Pancreas (tissue), 10 donors: ENCODE data around the gene NUP210. TPM values are rescaled to one million over a fixed set of nuclear protein-coding genes. Genes with fewer than 3 reads are reported as not detected.
A peak's percentile ranks its signal among the peaks of the same experiment; 100 is the strongest.

Experiments
- ATAC-seq, 4 donors: fragments of 200-7000 bp; cut with Tn5 transposase; one replicate each; pipeline versions ENCODE4 v1.8.0 to v1.9.1; 2020; ENCODE audit warnings: mild to moderate bottlenecking in 4 of 4, moderate library complexity in 4 of 4
- DNase-seq, 6 donors: peaks; one replicate each; pipeline ENCODE4 v3.0.0-alpha.2; 2020
- FAIRE-seq: peaks from 2 replicates; lab custom pipeline; 2012; peaks lifted over from hg19 to GRCh38; lab: Jason Lieb, UNC
- H3K27ac ChIP-seq, 4 donors: fragments of 200-600 bp; sonication (generic); 1 replicate in 3 of 4; 2 replicates in 1 of 4; pipeline versions ENCODE4 v1.5.0 to v1.8.0; 2020
- H3K27me3 ChIP-seq, 4 donors: fragments of 200-600 bp; one replicate each; pipeline ENCODE4 v1.8.0; 2021
- H3K36me3 ChIP-seq, 3 donors: fragments of 200-600 bp; sonication (generic) in 1 of 3; one replicate each; pipeline versions ENCODE4 v1.5.0 to v1.8.0; 2020 to 2021
- H3K4me1 ChIP-seq, 3 donors: fragments of 200-600 bp; one replicate each; pipeline ENCODE4 v1.8.0; 2021
- H3K4me3 ChIP-seq, 4 donors: fragments of 200-600 bp; sonication (generic) in 2 of 4; one replicate each; pipeline versions ENCODE4 v1.5.0 to v1.8.0; 2020 to 2021
- H3K9me3 ChIP-seq, 4 donors: fragments of 200-600 bp; one replicate each; pipeline ENCODE4 v1.8.0; 2021
- CTCF ChIP-seq, 4 donors: fragments of 200-600 bp; sonication (generic) in 3 of 4; IDR thresholded peaks; one replicate each; pipeline versions ENCODE4 v1.5.0 to v1.8.0; 2021; ENCODE audit warnings: antibody characterized with exemption in 4 of 4
- WGBS, 2 donors: extraction: QIAGEN DNeasy Blood & Tissue Kit; methylation state at CpG; one replicate each; pipeline ENCODE4 v1.1.7; 2013; 5-methylcytosine and 5-hydroxymethylcytosine counted together
- intact Hi-C, 3 donors: fragments of 100-400 bp; cut with DNase I; formaldehyde crosslinking; loops; one replicate each; pipeline versions ENCODE4 v1.11.1 to v1.14.2; 2022
- polyA plus RNA-seq, 2 donors: library from polyadenylated mRNA; stranded (reverse); fragments of 200-250 nt; gene quantifications; one replicate each; pipeline ENCODE4 v1.2.3, GENCODE V29; 2013
- total RNA-seq, 6 donors: library from RNA; stranded (reverse); fragmentation: NEBNext Ultra II Directional in 4 of 6; extraction: Animal tissue kit (Norgen Biotek cat#: 25700) in 4 of 6; gene quantifications; one replicate each; pipeline versions ENCODE4 v1.2.1 to v1.2.4, GENCODE V29; 2021 to 2023
- donor health status: healthy with polysubstance abuse.
- donor health status: DM: no; HTN: no; CAD: no; lungs with moderate emphysema.
- donor health status: DM: no; HTN: no; CAD: no.
- donor health status: control.
- donor health status: control.
- donor health status: Bipolar disorder and iron deficiency.
- donor health status: DM: yes; HTN: yes; CAD: no.
- donor health status: DM: no; HTN: no; CAD: no.
- donor health status: DM: no; HTN: no; CAD: no.
- donor health status: DM: yes; HTN: yes; CAD: no.

NUP210 gene
- total and polyA plus RNA-seq, 8 donors: 7.6 to 12.5 (median 9.8) TPM

DNA sequence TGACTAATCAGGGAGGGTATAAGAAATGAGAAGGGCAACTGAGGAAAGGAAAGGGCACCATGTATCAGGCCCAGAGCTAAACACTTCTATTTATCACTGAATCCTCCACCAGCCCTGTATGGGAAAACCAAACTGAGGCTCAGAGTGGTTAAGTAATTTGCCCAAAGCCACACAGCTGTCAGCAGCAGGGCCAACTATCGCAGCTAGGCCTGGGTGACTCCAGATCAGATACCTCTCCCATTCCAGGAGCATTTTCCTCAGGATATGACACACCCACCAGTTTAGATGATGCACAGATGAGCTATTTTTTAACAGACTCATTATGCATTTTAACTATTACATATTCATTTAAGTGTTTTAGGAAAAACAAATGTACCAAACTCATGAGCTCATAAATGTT lies 14.5 kb downstream of the NUP210 start:
- WGBS, 2 donors: 96 to 100% methylated on average over 1 of the region's 1 CpG
- no peaks in the 10 kb centered on the region for H3K9me3 ChIP-seq
- no peak for TF ChIP-seq CTCF (IDR thresholded peaks at IDR 0.05)
- ATAC-seq (no peak), DNase-seq (no peak), FAIRE-seq (no peak)
- H3K27me3 ChIP-seq: no peaks in the 10 kb centered on the region
- intact Hi-C loops: no loop called here
- no peaks in the 10 kb centered on the region for H3K36me3 ChIP-seq
- no peaks in the 10 kb centered on the region for H3K4me1 ChIP-seq
- no peak overlapping the region for H3K4me3 ChIP-seq
- H3K27ac ChIP-seq: no peak overlapping the region

DNA sequence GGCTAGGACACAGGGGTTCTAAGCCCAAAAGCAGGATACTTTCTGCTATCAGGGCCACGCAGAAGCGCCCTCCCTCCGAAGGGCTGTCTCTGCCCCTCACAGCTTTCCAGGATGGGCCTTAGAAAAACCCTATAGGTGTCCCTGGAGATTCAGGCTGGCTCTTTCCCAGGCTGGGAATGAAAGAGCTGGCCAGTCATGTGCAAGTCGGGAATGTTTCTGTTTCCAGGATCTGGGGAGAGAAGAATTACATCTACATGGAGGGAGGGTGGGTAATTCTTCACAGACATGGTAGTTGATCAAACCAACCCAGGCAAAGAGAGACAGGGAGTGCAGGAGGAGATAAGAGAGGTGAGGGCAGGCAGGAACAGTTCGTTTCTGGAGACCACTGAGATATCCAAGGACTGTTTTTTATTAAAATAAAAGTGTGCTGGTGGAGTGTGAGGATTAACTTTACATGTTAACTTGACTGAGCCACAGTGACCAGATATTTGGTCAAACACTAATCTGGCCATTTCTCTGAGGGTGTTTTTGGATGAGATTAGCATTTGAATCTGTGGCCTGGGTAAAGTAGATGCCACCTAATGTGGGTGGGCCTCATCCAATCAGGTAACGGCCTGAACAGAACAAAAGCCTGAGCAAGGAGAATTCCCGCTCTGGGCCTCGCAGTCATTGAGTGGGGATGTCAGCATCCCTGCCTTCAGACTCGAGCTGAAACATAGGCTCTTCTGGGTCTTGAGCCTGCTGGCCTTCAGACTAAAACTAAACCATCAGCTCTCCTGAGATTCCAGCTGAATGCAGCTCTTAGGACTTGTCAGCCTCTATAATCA lies 15.3 kb downstream of the NUP210 start:
- intact Hi-C loops: no loop called here
- H3K9me3 ChIP-seq: no peaks in the 10 kb centered on the region
- no peaks in the 10 kb centered on the region for H3K27me3 ChIP-seq
- H3K4me1 ChIP-seq: no peaks in the 10 kb centered on the region
- WGBS, 2 donors: 87 to 91% methylated on average over 9 of the region's 9 CpGs
- no peak for DNase-seq
- no peak overlapping the region for H3K27ac ChIP-seq
- no peak for TF ChIP-seq CTCF (IDR thresholded peaks at IDR 0.05)
- no peaks in the 10 kb centered on the region for H3K36me3 ChIP-seq
- no peak overlapping the region for H3K4me3 ChIP-seq
- ATAC-seq: no peak
- no peak for FAIRE-seq

DNA sequence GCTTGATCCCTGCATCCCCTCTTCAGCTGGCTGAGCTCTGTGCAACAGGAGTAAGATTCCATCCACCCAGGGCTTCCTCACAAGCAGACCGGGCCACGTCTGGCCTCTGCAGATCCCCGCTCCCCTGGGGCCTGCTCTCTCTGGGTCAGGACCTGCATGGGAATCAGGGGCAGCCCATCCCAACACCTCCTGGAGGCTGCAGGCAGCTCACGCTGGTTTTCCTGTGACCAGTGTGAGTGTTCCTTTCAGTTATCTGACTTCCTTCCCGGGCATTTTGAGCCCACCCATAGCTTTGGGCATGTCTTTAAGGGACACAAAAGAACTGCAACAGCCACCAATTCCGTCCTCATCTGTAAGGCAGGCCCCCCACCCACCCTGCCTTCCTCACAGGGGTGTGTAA lies 16.3 kb downstream of the NUP210 start:
- intact Hi-C loops: no loop called here
- no peaks in the 10 kb centered on the region for H3K36me3 ChIP-seq
- TF ChIP-seq CTCF (IDR thresholded peaks at IDR 0.05): no peak
- ATAC-seq (no peak), DNase-seq (no peak), FAIRE-seq (no peak)
- no peaks in the 10 kb centered on the region for H3K9me3 ChIP-seq
- H3K27ac ChIP-seq: no peak overlapping the region
- H3K4me1 ChIP-seq: no peaks in the 10 kb centered on the region
- WGBS, 2 donors: 89 to 91% methylated on average over 6 of the region's 6 CpGs
- H3K4me3 ChIP-seq: no peak overlapping the region
- no peaks in the 10 kb centered on the region for H3K27me3 ChIP-seq

- intact Hi-C loops: no loop called here
- DNase-seq (no peak), ATAC-seq (no peak), FAIRE-seq (no peak)
- TF ChIP-seq CTCF (IDR thresholded peaks at IDR 0.05): no peak
- Histone ChIP-seq H3K4me3 (no peak overlapping the region), H3K9me3 (no peaks in the 10 kb centered on the region), H3K4me1 (no peaks in the 10 kb centered on the region), H3K27ac (no peak overlapping the region), H3K36me3 (no peaks in the 10 kb centered on the region), H3K27me3 (no peaks in the 10 kb centered on the region)
- 97 to 98% methylated on average over 9 of the region's 9 CpGs for WGBS, 2 donors
These were observed 16.8 kb downstream of the NUP210 start for GRCh38 chr3:13403213-13403819.

DNA sequence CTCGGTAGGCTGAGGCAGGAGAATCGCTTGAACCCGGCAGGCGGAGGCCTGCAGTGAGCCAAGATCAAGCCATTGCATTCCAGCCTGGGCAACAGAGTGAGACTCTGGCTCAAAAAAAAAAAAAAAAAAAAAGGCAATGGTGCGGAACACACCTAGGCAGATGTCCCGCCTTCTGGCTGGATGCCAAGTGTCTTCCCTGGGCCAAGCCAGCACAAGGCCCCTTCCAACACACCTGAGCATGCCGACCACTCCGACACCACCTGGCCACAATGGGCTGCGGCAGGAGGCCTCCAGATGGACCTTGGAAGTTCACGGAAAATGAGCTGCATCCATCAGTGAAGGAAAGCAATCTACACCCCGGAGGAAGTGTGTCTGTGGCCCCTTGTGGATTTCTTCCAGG lies 19.0 kb downstream of the NUP210 start:
- Histone ChIP-seq H3K4me3 (no peak overlapping the region), H3K36me3 (no peaks in the 10 kb centered on the region), H3K27me3 (no peaks in the 10 kb centered on the region), H3K27ac (no peak overlapping the region), H3K4me1 (no peaks in the 10 kb centered on the region), H3K9me3 (no peaks in the 10 kb centered on the region)
- DNase-seq: peak in 1 of 6 donors; percentile 44
- intact Hi-C loops: no loop called here
- TF ChIP-seq CTCF (IDR thresholded peaks at IDR 0.05): no peak
- no peak for ATAC-seq
- no peak for FAIRE-seq
- WGBS, 2 donors: 91 to 94% methylated on average over 8 to 11 of the region's 11 CpGs
